Neural cell (in vitro differentiated cells): ENCODE measurements around the gene RBM38. TPM values are rescaled to one million over a fixed set of nuclear protein-coding genes. Genes with fewer than 3 reads are reported as not detected.

Source experiments
- H2AFZ ChIP-seq: fragments of 200-600, 300-800 bp; sonication (generic), shearing (Covaris generic); 2 replicates; pipeline ENCODE4 v1.6.0; 2014; ENCODE audit warnings: low read depth, mild to moderate bottlenecking, antibody characterized with exemption, low read length, moderate library complexity
- H3F3A ChIP-seq: fragments of 200-600 bp; shearing (Covaris generic); 2 replicates; pipeline ENCODE4 v1.6.1; 2016; ENCODE audit warnings: mild to moderate bottlenecking, moderate library complexity, mixed read lengths, antibody characterized with exemption, low read length; ENCODE audit not compliant: insufficient read depth, poor library complexity, severe bottlenecking
- H3K27ac ChIP-seq: fragments of 200-600, 300-800 bp; sonication (generic), shearing (Covaris generic); 2 replicates; pipeline ENCODE4 v1.5.1; 2014; ENCODE audit warnings: mild to moderate bottlenecking, low read length, moderate library complexity
- H3K27me3 ChIP-seq: fragments of 300-800, 200-600 bp; sonication (generic), shearing (Covaris generic); 2 replicates; pipeline ENCODE4 v1.6.0; 2014; ENCODE audit warnings: mild to moderate bottlenecking, low read depth, low read length, moderate library complexity; ENCODE audit not compliant: insufficient read depth
- H3K36me3 ChIP-seq: fragments of 300-800, 200-600 bp; sonication (generic), shearing (Covaris generic); 2 replicates; pipeline ENCODE4 v1.5.1; 2014; ENCODE audit warnings: mild to moderate bottlenecking, antibody characterized with exemption, low read length, moderate library complexity; ENCODE audit not compliant: insufficient read depth
- H3K4me2 ChIP-seq: fragments of 300-800, 200-600 bp; sonication (generic), shearing (Covaris generic); 2 replicates; pipeline ENCODE4 v1.6.0; 2014; ENCODE audit warnings: mild to moderate bottlenecking, low read length
- H3K4me3 ChIP-seq: fragments of 300-800, 200-600 bp; sonication (generic), shearing (Covaris generic); 2 replicates; pipeline ENCODE4 v1.5.1; 2014; ENCODE audit warnings: mild to moderate bottlenecking, low read length, moderate library complexity
- H3K79me2 ChIP-seq: fragments of 200-600 bp; shearing (Covaris generic); replicated peaks from 2 replicates; pipeline ENCODE4 v1.6.0; 2014; ENCODE audit warnings: mild to moderate bottlenecking, low read length, moderate library complexity; ENCODE audit not compliant: insufficient read depth
- H3K9ac ChIP-seq: fragments of 300-800, 200-600 bp; sonication (generic), shearing (Covaris generic); 2 replicates; pipeline ENCODE4 v1.6.1; 2016; ENCODE audit warnings: mild to moderate bottlenecking, low read length, mixed read lengths
- H3K9me2 ChIP-seq: fragments of 200-600 bp; shearing (Covaris generic); 2 replicates; pipeline ENCODE4 v1.6.1; 2016; ENCODE audit warnings: mild to moderate bottlenecking, low read length, mixed read lengths; ENCODE audit not compliant: insufficient read depth
- H3K9me3 ChIP-seq: fragments of 200-600, 300-800 bp; sonication (generic), shearing (Covaris generic); 2 replicates; pipeline ENCODE4 v1.6.1; 2016; ENCODE audit warnings: mild to moderate bottlenecking, mixed run types, low read length, moderate library complexity, mixed read lengths
- H4K20me1 ChIP-seq: fragments of 200-600 bp; shearing (Covaris generic); 2 replicates; pipeline ENCODE4 v1.6.1; 2016; ENCODE audit warnings: mild to moderate bottlenecking, mixed run types; ENCODE audit not compliant: insufficient read depth
- EP300 ChIP-seq: fragments of 450-650 bp; conservative IDR thresholded peaks from 2 replicates; pipeline ENCODE4 v1.6.1; 2014; ENCODE audit warnings: antibody characterized with exemption, mild to moderate bottlenecking, moderate library complexity; ENCODE audit not compliant: poor library complexity, severe bottlenecking
- EZH2 ChIP-seq: fragments of 200-600, 300-800 bp; shearing (Covaris generic), sonication (generic); IDR thresholded peaks from 2 replicates; pipeline ENCODE4 v1.6.1; 2014; ENCODE audit warnings: antibody characterized with exemption, low read length, borderline replicate concordance, mild to moderate bottlenecking; ENCODE audit not compliant: insufficient read depth, poor library complexity, severe bottlenecking
- MXI1 ChIP-seq: fragments of 450-650 bp; conservative IDR thresholded peaks from 2 replicates; pipeline ENCODE4 v1.6.1; 2014; ENCODE audit warnings: antibody characterized with exemption, mild to moderate bottlenecking; ENCODE audit not compliant: poor library complexity, severe bottlenecking
- POLR2AphosphoS5 ChIP-seq: IDR thresholded peaks from 2 replicates; pipeline ENCODE4 v1.6.1; 2012
- RAD21 ChIP-seq: fragments of 450-650 bp; conservative IDR thresholded peaks from 2 replicates; pipeline ENCODE4 v1.6.1; 2014; ENCODE audit warnings: antibody characterized with exemption, mild to moderate bottlenecking, moderate library complexity
- SMC3 ChIP-seq: fragments of 450-650 bp; conservative IDR thresholded peaks from 2 replicates; pipeline ENCODE4 v1.6.1; 2014; ENCODE audit warnings: antibody characterized with exemption, mild to moderate bottlenecking, moderate library complexity; ENCODE audit not compliant: poor library complexity
- TAF1 ChIP-seq: IDR thresholded peaks from 2 replicates; pipeline ENCODE4 v1.6.1; 2012; ENCODE audit warnings: low read depth
- polyA plus RNA-seq: library from polyadenylated mRNA; depleted of rRNA; stranded (reverse); fragments of >200 nt; gene quantifications from 2 replicates; pipeline ENCODE4 v1.2.3, GENCODE V29; 2014
- TF ChIP-seq, protein P1 (sequence below): IDR thresholded peaks from 2 replicates; pipeline ENCODE4 v1.6.1; 2012; ENCODE audit warnings: borderline replicate concordance
- TF ChIP-seq, protein P2 (sequence below): fragments of 450-650 bp; IDR thresholded peaks from 2 replicates; pipeline ENCODE4 v1.5.1; 2014; ENCODE audit warnings: antibody characterized with exemption, mild to moderate bottlenecking, moderate library complexity; ENCODE audit not compliant: poor library complexity, severe bottlenecking

The RBM38 gene
- polyA plus RNA-seq, 1 donor from 2014 or later = 19.0 TPM

DNA sequence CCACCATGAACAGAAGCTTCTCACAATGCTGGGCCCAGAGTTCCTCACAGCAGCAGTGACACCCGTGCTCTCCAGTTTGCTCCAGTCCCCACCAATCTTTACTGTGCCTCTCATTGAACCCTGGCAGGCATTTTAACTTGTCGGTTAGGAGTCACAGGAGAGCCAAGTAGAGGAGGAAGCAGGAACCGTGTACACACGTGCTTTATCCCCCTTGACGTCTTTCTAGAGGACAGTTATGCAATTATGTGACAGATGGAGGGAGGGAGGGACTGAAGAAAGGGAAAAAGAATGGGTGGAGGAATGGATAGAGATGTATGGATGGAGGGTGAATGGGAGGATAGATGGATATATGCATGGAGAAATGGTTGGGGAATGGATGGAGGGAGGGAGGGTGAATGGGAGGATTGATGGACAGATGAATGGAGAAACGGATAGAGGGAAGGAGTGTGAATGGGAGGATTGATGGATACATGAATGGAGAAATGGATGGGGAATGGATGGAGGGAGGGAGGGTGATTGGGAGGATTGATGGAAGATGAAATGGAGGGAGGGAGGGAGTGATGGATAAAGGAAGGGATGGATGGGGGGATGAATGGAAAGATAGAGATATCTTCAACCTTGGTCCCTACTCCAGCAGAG is 26.0 kb downstream of the RBM38 start:
- Histone ChIP-seq H2AFZ (no peak overlapping the region), H3K4me2 (no peak overlapping the region), H3K4me3 (no peak overlapping the region), H3K9me3 (no peaks in the 10 kb centered on the region), H3F3A (no peaks in the 10 kb centered on the region), H3K79me2 (no peaks in the 10 kb centered on the region), H3K9me2 (no peaks in the 10 kb centered on the region), H3K9ac (no peak overlapping the region), H3K27me3 (no peaks in the 10 kb centered on the region), H4K20me1 (no peaks in the 10 kb centered on the region), H3K27ac (no peak overlapping the region), H3K36me3 (no peaks in the 10 kb centered on the region)
- TF ChIP-seq, protein P1, sequence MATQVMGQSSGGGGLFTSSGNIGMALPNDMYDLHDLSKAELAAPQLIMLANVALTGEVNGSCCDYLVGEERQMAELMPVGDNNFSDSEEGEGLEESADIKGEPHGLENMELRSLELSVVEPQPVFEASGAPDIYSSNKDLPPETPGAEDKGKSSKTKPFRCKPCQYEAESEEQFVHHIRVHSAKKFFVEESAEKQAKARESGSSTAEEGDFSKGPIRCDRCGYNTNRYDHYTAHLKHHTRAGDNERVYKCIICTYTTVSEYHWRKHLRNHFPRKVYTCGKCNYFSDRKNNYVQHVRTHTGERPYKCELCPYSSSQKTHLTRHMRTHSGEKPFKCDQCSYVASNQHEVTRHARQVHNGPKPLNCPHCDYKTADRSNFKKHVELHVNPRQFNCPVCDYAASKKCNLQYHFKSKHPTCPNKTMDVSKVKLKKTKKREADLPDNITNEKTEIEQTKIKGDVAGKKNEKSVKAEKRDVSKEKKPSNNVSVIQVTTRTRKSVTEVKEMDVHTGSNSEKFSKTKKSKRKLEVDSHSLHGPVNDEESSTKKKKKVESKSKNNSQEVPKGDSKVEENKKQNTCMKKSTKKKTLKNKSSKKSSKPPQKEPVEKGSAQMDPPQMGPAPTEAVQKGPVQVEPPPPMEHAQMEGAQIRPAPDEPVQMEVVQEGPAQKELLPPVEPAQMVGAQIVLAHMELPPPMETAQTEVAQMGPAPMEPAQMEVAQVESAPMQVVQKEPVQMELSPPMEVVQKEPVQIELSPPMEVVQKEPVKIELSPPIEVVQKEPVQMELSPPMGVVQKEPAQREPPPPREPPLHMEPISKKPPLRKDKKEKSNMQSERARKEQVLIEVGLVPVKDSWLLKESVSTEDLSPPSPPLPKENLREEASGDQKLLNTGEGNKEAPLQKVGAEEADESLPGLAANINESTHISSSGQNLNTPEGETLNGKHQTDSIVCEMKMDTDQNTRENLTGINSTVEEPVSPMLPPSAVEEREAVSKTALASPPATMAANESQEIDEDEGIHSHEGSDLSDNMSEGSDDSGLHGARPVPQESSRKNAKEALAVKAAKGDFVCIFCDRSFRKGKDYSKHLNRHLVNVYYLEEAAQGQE = no peak
- TF ChIP-seq MXI1 (no peak), EZH2 (no peak), POLR2AphosphoS5 (no peak), RAD21 (no peak), SMC3 (no peak), EP300 (no peak)
- TF ChIP-seq, protein P2, sequence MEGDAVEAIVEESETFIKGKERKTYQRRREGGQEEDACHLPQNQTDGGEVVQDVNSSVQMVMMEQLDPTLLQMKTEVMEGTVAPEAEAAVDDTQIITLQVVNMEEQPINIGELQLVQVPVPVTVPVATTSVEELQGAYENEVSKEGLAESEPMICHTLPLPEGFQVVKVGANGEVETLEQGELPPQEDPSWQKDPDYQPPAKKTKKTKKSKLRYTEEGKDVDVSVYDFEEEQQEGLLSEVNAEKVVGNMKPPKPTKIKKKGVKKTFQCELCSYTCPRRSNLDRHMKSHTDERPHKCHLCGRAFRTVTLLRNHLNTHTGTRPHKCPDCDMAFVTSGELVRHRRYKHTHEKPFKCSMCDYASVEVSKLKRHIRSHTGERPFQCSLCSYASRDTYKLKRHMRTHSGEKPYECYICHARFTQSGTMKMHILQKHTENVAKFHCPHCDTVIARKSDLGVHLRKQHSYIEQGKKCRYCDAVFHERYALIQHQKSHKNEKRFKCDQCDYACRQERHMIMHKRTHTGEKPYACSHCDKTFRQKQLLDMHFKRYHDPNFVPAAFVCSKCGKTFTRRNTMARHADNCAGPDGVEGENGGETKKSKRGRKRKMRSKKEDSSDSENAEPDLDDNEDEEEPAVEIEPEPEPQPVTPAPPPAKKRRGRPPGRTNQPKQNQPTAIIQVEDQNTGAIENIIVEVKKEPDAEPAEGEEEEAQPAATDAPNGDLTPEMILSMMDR = no peak

DNA sequence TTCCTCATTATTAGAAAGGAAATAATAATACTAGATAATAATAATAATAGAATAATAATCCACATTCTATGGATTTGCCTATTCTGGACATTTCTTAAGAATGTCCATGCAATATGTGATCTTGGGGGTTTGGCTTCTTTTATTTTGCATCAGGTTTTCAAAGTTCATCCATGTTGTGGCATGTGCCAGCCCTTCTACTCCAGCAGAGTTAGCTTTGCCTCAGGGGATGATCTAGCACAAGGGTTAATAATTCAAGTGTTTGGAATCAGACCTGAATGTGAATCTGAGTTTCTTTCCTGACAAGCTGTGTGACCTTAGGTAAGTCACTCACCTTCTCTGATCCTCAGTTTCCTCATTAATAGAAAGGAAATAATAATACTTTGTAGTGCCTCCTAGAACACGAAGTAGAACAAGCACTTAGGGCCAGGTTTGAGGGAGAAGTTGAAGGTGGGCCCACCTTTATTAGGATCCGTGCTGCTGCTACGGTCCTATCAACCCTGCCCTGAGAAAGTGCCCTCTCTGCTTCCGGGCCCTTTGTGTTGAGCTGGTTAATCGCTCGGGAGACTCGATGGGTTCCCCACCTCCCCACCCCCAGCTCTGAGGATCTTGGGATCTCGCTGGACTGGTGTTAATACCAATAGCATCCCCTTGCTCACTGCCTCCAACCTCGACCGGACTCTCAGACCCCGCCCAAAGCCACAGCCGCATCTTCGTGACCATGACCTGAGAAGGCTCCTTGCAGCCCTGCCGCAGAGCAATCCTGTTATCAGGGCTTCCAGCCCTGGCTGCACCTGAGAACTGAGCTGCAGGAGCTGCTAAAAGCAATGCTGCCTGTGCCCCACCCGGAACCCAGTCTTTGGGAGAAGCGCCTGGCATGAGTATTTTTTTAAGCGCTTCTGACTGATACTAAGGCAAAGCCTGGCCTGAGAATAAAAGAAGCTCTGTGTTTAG is 26.9 kb downstream of the RBM38 start:
- Histone ChIP-seq H2AFZ (no peak overlapping the region), H3K9me3 (no peaks in the 10 kb centered on the region), H3K36me3 (no peaks in the 10 kb centered on the region), H3K27me3 (no peaks in the 10 kb centered on the region), H3K9ac (no peak overlapping the region), H3K27ac (no peak overlapping the region), H3K4me2 (no peak overlapping the region), H3F3A (no peaks in the 10 kb centered on the region), H4K20me1 (no peaks in the 10 kb centered on the region), H3K4me3 (no peak overlapping the region), H3K79me2 (no peaks in the 10 kb centered on the region), H3K9me2 (no peaks in the 10 kb centered on the region)
- TF ChIP-seq SMC3 = no peak
- TF ChIP-seq, protein P1 = no peak
- no peak for TF ChIP-seq POLR2AphosphoS5
- no peak for TF ChIP-seq EP300
- no peak for TF ChIP-seq TAF1
- TF ChIP-seq, protein P2 = no peak
- no peak for TF ChIP-seq MXI1
- no peak for TF ChIP-seq RAD21
- TF ChIP-seq EZH2 = no peak
